ENCODE results near the gene PRKCH.

Gene PRKCH

GRCh38 chr14:61491876-61492434, 170.6 kb downstream of the PRKCH start:
- WGBS (ENCODE audit: extremely low coverage, insufficient coverage, low lambda C conversion rate) = no CpG with 5 or more reads among the region's 5 CpGs
- H2AK5ac ChIP-seq (ENCODE audit: low read length) = no peak overlapping the region
- H4K5ac ChIP-seq (ENCODE audit: low read length) = no peak overlapping the region
- no peak overlapping the region for H2BK5ac ChIP-seq (ENCODE audit: low read length)
- H3K9ac ChIP-seq (ENCODE audit: low read length) = no peak overlapping the region
- no peak overlapping the region for H2BK120ac ChIP-seq (ENCODE audit: low read depth, low read length)
- no peak overlapping the region for H3K27ac ChIP-seq (ENCODE audit: low read depth, low read length)
- no peak overlapping the region for H3K4ac ChIP-seq (ENCODE audit: low read depth, low read length)
- no peaks in the 10 kb centered on the region for H3K4me1 ChIP-seq (ENCODE audit: control insufficient read depth, low read depth, low read length)
- no peaks in the 10 kb centered on the region for H3K36me3 ChIP-seq (ENCODE audit: control insufficient read depth, insufficient read depth, low read length)
- no peak overlapping the region for H3K23ac ChIP-seq (ENCODE audit: low read length)
- no peaks in the 10 kb centered on the region for H3K79me2 ChIP-seq (ENCODE audit: control insufficient read depth, insufficient read depth, low read length)
- H3K56ac ChIP-seq (ENCODE audit: low read length) = no peak overlapping the region
- H2BK15ac ChIP-seq (replicated peaks; ENCODE audit: low read depth) = no peak overlapping the region
- H3K79me1 ChIP-seq (ENCODE audit: low read length) = no peaks in the 10 kb centered on the region
- DNase-seq = no peak
- no peak overlapping the region for H3K4me3 ChIP-seq (ENCODE audit: low read length)
- no peak overlapping the region for H3K4me2 ChIP-seq (ENCODE audit: low read length)
- H4K8ac ChIP-seq (ENCODE audit: low read depth, low read length) = no peak overlapping the region
- H3K27me3 ChIP-seq (ENCODE audit: insufficient read depth, low read length, poor library complexity) = no peaks in the 10 kb centered on the region
- no peak overlapping the region for H3K18ac ChIP-seq (ENCODE audit: low read length)

GRCh38 chr14:61492474-61492873, 171.1 kb downstream of the PRKCH start:
- Histone ChIP-seq H3K27me3 (ENCODE audit: insufficient read depth, low read length, poor library complexity) (no peaks in the 10 kb centered on the region), H3K4me3 (ENCODE audit: low read length) (no peak overlapping the region), H3K4ac (ENCODE audit: low read depth, low read length) (no peak overlapping the region), H3K79me2 (ENCODE audit: control insufficient read depth, insufficient read depth, low read length) (no peaks in the 10 kb centered on the region), H4K5ac (ENCODE audit: low read length) (no peak overlapping the region), H3K79me1 (ENCODE audit: low read length) (no peaks in the 10 kb centered on the region), H2BK120ac (ENCODE audit: low read depth, low read length) (no peak overlapping the region), H3K9ac (ENCODE audit: low read length) (no peak overlapping the region), H3K56ac (ENCODE audit: low read length) (no peak overlapping the region), H2BK15ac (replicated peaks; ENCODE audit: low read depth) (no peak overlapping the region), H3K4me2 (ENCODE audit: low read length) (no peak overlapping the region), H3K23ac (ENCODE audit: low read length) (no peak overlapping the region), H3K27ac (ENCODE audit: low read depth, low read length) (no peak overlapping the region), H3K4me1 (ENCODE audit: control insufficient read depth, low read depth, low read length) (no peaks in the 10 kb centered on the region), H2AK5ac (ENCODE audit: low read length) (no peak overlapping the region), H4K8ac (ENCODE audit: low read depth, low read length) (no peak overlapping the region), H3K36me3 (ENCODE audit: control insufficient read depth, insufficient read depth, low read length) (no peaks in the 10 kb centered on the region), H3K18ac (ENCODE audit: low read length) (no peak overlapping the region), H2BK5ac (ENCODE audit: low read length) (no peak overlapping the region)
- DNase-seq = no peak
- WGBS (ENCODE audit: extremely low coverage, insufficient coverage, low lambda C conversion rate) = no CpG with 5 or more reads among the region's 3 CpGs

- H3K79me2 ChIP-seq (ENCODE audit: control insufficient read depth, insufficient read depth, low read length) = no peaks in the 10 kb centered on the region
Observed at GRCh38 chr14:61493239-61493638, 171.9 kb downstream of the PRKCH start.

GRCh38 chr14:61494018-61494417, 172.6 kb downstream of the PRKCH start:
- H3K27ac ChIP-seq (ENCODE audit: low read depth, low read length) = no peak overlapping the region
- no peak overlapping the region for H2BK15ac ChIP-seq (replicated peaks; ENCODE audit: low read depth)
- no peak overlapping the region for H3K23ac ChIP-seq (ENCODE audit: low read length)
- H4K5ac ChIP-seq (ENCODE audit: low read length) = no peak overlapping the region
- H3K56ac ChIP-seq (ENCODE audit: low read length) = no peak overlapping the region
- no peaks in the 10 kb centered on the region for H3K79me2 ChIP-seq (ENCODE audit: control insufficient read depth, insufficient read depth, low read length)
- no peak overlapping the region for H2BK5ac ChIP-seq (ENCODE audit: low read length)
- no peak overlapping the region for H3K4ac ChIP-seq (ENCODE audit: low read depth, low read length)
- H3K36me3 ChIP-seq (ENCODE audit: control insufficient read depth, insufficient read depth, low read length) = no peaks in the 10 kb centered on the region
- H3K79me1 ChIP-seq (ENCODE audit: low read length) = no peaks in the 10 kb centered on the region
- no peak overlapping the region for H3K4me3 ChIP-seq (ENCODE audit: low read length)
- no peaks in the 10 kb centered on the region for H3K27me3 ChIP-seq (ENCODE audit: insufficient read depth, low read length, poor library complexity)
- H3K18ac ChIP-seq (ENCODE audit: low read length) = no peak overlapping the region
- no peak for DNase-seq
- H3K4me2 ChIP-seq (ENCODE audit: low read length) = no peak overlapping the region
- no peak overlapping the region for H3K9ac ChIP-seq (ENCODE audit: low read length)
- no peak overlapping the region for H2AK5ac ChIP-seq (ENCODE audit: low read length)
- no peak overlapping the region for H2BK120ac ChIP-seq (ENCODE audit: low read depth, low read length)
- WGBS (ENCODE audit: extremely low coverage, insufficient coverage, low lambda C conversion rate) = no CpG with 5 or more reads among the region's 1 CpG
- H3K4me1 ChIP-seq (ENCODE audit: control insufficient read depth, low read depth, low read length) = peaks cover 7% of the 10 kb centered on the region
- H4K8ac ChIP-seq (ENCODE audit: low read depth, low read length) = no peak overlapping the region

More at GRCh38 chr14:61493239-61493638, 171.9 kb downstream of the PRKCH start:
- no peak overlapping the region for H4K5ac ChIP-seq (ENCODE audit: low read length)
- no CpG with 5 or more reads among the region's 3 CpGs for WGBS (ENCODE audit: extremely low coverage, insufficient coverage, low lambda C conversion rate)
- H3K27ac ChIP-seq (ENCODE audit: low read depth, low read length) = no peak overlapping the region
- no peak overlapping the region for H3K9ac ChIP-seq (ENCODE audit: low read length)
- no peak overlapping the region for H3K4ac ChIP-seq (ENCODE audit: low read depth, low read length)
- DNase-seq = peak; percentile 84
- no peaks in the 10 kb centered on the region for H3K4me1 ChIP-seq (ENCODE audit: control insufficient read depth, low read depth, low read length)
- H3K18ac ChIP-seq (ENCODE audit: low read length) = no peak overlapping the region
- H4K8ac ChIP-seq (ENCODE audit: low read depth, low read length) = no peak overlapping the region
- no peak overlapping the region for H3K4me3 ChIP-seq (ENCODE audit: low read length)
- no peaks in the 10 kb centered on the region for H3K27me3 ChIP-seq (ENCODE audit: insufficient read depth, low read length, poor library complexity)
- no peaks in the 10 kb centered on the region for H3K36me3 ChIP-seq (ENCODE audit: control insufficient read depth, insufficient read depth, low read length)
- no peak overlapping the region for H3K23ac ChIP-seq (ENCODE audit: low read length)
- no peak overlapping the region for H2BK15ac ChIP-seq (replicated peaks; ENCODE audit: low read depth)
- no peak overlapping the region for H3K56ac ChIP-seq (ENCODE audit: low read length)
- H3K79me1 ChIP-seq (ENCODE audit: low read length) = no peaks in the 10 kb centered on the region
- no peak overlapping the region for H2BK120ac ChIP-seq (ENCODE audit: low read depth, low read length)
- no peak overlapping the region for H2AK5ac ChIP-seq (ENCODE audit: low read length)
- no peak overlapping the region for H3K4me2 ChIP-seq (ENCODE audit: low read length)
- no peak overlapping the region for H2BK5ac ChIP-seq (ENCODE audit: low read length)

GRCh38 chr14:61495809-61496208, 174.4 kb downstream of the PRKCH start:
- Histone ChIP-seq H2BK5ac (ENCODE audit: low read length) (no peak overlapping the region), H3K18ac (ENCODE audit: low read length) (no peak overlapping the region), H3K4me1 (ENCODE audit: control insufficient read depth, low read depth, low read length) (peaks cover 7% of the 10 kb centered on the region), H2BK15ac (replicated peaks; ENCODE audit: low read depth) (no peak overlapping the region), H2BK120ac (ENCODE audit: low read depth, low read length) (no peak overlapping the region), H3K4me3 (ENCODE audit: low read length) (no peak overlapping the region), H4K5ac (ENCODE audit: low read length) (no peak overlapping the region), H3K79me2 (ENCODE audit: control insufficient read depth, insufficient read depth, low read length) (no peaks in the 10 kb centered on the region), H3K4me2 (ENCODE audit: low read length) (no peak overlapping the region), H3K56ac (ENCODE audit: low read length) (no peak overlapping the region), H4K8ac (ENCODE audit: low read depth, low read length) (no peak overlapping the region), H3K9ac (ENCODE audit: low read length) (no peak overlapping the region), H3K36me3 (ENCODE audit: control insufficient read depth, insufficient read depth, low read length) (no peaks in the 10 kb centered on the region), H2AK5ac (ENCODE audit: low read length) (no peak overlapping the region), H3K79me1 (ENCODE audit: low read length) (no peaks in the 10 kb centered on the region), H3K4ac (ENCODE audit: low read depth, low read length) (no peak overlapping the region), H3K27me3 (ENCODE audit: insufficient read depth, low read length, poor library complexity) (no peaks in the 10 kb centered on the region), H3K23ac (ENCODE audit: low read length) (no peak overlapping the region), H3K27ac (ENCODE audit: low read depth, low read length) (no peak overlapping the region)
- DNase-seq = no peak
- WGBS (ENCODE audit: extremely low coverage, insufficient coverage, low lambda C conversion rate) = no CpG with 5 or more reads among the region's 5 CpGs

GRCh38 chr14:61498303-61498702, 176.9 kb downstream of the PRKCH start:
- H3K4me3 ChIP-seq (ENCODE audit: low read length) = no peak overlapping the region
- no peak overlapping the region for H2BK5ac ChIP-seq (ENCODE audit: low read length)
- H3K4me1 ChIP-seq (ENCODE audit: control insufficient read depth, low read depth, low read length) = peaks cover 11% of the 10 kb centered on the region
- H3K27me3 ChIP-seq (ENCODE audit: insufficient read depth, low read length, poor library complexity) = no peaks in the 10 kb centered on the region
- H3K79me2 ChIP-seq (ENCODE audit: control insufficient read depth, insufficient read depth, low read length) = no peaks in the 10 kb centered on the region
- no peak overlapping the region for H3K4me2 ChIP-seq (ENCODE audit: low read length)
- H3K79me1 ChIP-seq (ENCODE audit: low read length) = no peaks in the 10 kb centered on the region
- no peak overlapping the region for H4K8ac ChIP-seq (ENCODE audit: low read depth, low read length)
- DNase-seq = peak; percentile 70
- no peak overlapping the region for H2AK5ac ChIP-seq (ENCODE audit: low read length)
- no CpG with 5 or more reads among the region's 3 CpGs for WGBS (ENCODE audit: extremely low coverage, insufficient coverage, low lambda C conversion rate)
- no peak overlapping the region for H2BK15ac ChIP-seq (replicated peaks; ENCODE audit: low read depth)
- H4K5ac ChIP-seq (ENCODE audit: low read length) = no peak overlapping the region
- H3K27ac ChIP-seq (ENCODE audit: low read depth, low read length) = no peak overlapping the region
- no peak overlapping the region for H3K23ac ChIP-seq (ENCODE audit: low read length)
- no peak overlapping the region for H3K9ac ChIP-seq (ENCODE audit: low read length)
- no peak overlapping the region for H3K56ac ChIP-seq (ENCODE audit: low read length)
- H3K18ac ChIP-seq (ENCODE audit: low read length) = no peak overlapping the region
- no peak overlapping the region for H2BK120ac ChIP-seq (ENCODE audit: low read depth, low read length)
- no peaks in the 10 kb centered on the region for H3K36me3 ChIP-seq (ENCODE audit: control insufficient read depth, insufficient read depth, low read length)
- no peak overlapping the region for H3K4ac ChIP-seq (ENCODE audit: low read depth, low read length)
